ENCODE data around the gene BLMH.
A peak's percentile ranks its signal among the peaks of the same experiment; 100 is the strongest.

Gene BLMH

DNA sequence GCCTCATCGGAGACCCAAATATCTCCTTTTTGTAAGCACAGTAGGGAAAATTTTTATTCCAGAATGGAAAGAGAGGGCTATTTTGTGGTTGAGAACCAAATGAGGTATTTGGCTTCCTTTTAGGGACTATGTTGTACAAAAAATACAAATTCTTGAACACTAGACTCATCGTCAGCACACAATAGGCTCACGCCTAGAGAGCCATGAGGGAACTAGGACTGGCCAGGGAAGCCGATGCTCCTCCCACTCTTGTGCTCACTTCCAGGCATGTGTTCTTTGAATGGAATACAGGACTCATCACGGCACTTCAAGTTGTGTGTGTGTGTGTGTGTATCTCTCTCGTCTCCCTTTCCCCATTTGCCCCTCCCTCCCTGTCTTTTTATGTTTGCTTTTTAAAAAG, 17.8 kb upstream of the BLMH start:
- no peak for DNase-seq (ENCODE audit: extremely low spot score, insufficient read length, low read depth)
- no peak for FAIRE-seq

DNA sequence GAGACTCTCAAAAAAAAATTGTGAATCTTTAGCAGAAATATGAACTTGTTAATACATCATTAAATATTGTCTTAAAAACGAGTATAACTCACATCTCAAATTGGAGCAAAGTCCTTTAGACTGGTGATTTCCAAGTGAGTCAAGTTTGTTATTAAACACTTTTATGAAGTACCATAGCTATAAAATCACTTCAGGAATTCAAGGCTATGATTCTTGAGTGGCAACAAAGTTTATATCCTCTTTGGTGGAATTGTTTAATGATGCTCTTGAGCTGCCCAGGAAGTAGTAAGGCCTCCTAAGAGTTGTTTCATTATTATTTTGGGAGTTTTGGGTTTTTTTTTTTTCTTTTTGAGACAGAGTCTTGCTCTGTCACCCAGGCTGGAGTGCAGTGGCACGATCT, 16.7 kb upstream of the BLMH start:
- DNase-seq (ENCODE audit: extremely low spot score, insufficient read length, low read depth) (no peak), FAIRE-seq (no peak)

- DNase-seq (ENCODE audit: extremely low spot score, insufficient read length, low read depth), result no peak
- no peak for FAIRE-seq
Measured at GRCh38 chr17:30304778-30305177, 13.0 kb upstream of the BLMH start.

DNA sequence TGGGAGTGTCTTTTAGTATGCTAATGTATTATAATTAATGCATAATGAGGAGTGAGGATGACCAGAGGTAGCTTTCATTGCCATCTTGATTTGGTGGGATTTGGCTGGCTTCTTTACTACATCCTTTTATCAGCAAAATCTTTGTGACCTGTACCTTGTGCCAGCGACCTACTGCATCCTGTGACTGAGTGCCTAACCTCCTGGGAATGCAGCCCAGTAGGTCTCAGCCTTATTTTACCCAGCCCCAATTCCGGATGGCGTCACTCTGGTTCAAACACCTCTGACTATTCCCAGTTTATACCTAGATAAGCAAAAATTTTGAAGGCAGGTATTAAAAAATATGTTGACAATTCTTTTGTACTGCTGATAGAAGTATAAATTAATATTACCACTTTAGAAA, 10.5 kb upstream of the BLMH start:
- DNase-seq (ENCODE audit: extremely low spot score, insufficient read length, low read depth) (no peak), FAIRE-seq (no peak)

GRCh38 chr17:30300818-30301217, 9.1 kb upstream of the BLMH start:
- DNase-seq (ENCODE audit: extremely low spot score, insufficient read length, low read depth), result no peak
- peak; percentile 53 for FAIRE-seq

- FAIRE-seq (no peak), DNase-seq (ENCODE audit: extremely low spot score, insufficient read length, low read depth) (no peak)
Measured at GRCh38 chr17:30299000-30299399, 7.3 kb upstream of the BLMH start.

DNA sequence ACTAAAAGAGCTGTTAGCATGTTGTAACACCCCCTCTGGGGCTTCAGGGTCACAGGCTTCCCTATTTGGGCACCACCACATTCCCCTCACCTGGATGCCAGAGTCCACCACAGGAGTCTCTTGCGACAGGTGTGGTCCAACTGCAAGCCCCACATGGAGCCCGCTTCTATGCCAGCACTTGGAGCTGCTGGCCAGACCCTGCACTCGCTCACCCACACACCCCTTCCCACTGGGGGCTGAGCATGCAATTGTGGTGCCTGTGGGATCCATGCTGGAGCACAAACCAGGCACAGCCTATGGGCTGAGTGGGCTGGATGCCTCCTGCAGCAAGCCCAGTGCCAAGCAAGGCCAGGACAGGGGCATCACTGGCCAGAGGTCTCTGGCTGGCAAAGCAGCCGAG, 6.0 kb upstream of the BLMH start:
- FAIRE-seq (no peak), DNase-seq (ENCODE audit: extremely low spot score, insufficient read length, low read depth) (no peak)

DNA sequence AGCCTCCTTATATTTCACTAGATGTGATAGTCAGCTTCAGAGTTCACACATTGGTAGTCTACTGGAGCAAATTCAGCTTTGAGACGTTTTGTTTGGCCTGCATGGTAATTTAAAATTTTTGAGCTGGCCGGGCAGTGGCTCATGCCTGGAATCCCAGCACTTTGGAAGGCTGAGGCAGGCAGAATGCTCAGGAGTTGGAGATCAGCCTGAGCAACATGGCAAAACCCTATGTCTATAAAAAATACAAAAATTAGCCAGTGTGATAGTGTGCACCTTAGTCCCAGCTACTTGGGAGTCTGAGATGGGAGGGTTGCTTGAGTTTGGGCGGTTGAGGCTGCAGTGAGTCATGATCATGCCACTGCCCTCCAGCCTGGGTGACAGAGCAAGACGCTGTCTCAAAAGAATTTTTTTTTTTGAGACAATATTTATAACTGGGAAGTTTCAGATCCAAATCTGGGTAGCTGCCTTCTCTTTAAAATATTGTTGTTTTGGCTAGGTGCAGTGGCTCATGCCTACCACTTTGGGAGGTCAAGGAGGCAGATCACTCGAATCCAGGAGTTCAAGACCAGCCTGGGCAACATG, 4.8 kb upstream of the BLMH start:
- DNase-seq (ENCODE audit: extremely low spot score, insufficient read length, low read depth) (no peak), FAIRE-seq (no peak)

DNA sequence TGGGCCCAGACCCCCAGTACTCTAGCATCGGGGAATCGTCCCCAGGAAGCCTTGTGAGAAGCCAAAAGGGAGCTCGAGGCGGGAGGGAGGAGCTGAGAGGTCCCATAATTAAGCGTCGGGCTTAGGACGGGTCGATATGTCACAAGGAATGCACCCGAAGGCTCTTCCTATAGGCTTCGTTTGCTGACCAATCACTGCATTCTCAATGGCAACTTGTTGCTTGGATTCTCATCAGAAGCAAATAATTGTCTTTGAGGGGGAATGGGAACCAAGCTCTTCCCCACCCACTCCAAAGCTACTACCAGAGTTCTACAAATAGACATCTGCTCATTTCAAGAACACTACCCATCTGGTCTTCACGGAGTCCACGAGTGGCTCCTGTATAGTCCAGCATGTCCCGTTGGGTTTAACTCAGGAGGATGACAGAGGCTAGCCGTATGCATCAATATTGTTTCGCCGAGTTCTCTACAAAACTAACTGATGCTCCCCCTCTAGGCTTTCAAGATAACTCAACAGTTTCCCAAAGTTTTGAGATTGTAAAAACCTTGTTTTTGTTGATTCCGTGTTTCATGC, 628 bp upstream of the BLMH start:
- FAIRE-seq, result peak; percentile 29
- no peak for DNase-seq (ENCODE audit: extremely low spot score, insufficient read length, low read depth)

- FAIRE-seq, result peak; percentile 76
- DNase-seq (ENCODE audit: extremely low spot score, insufficient read length, low read depth), result no peak
Measured at GRCh38 chr17:30290696-30291542, 825 bp downstream of the BLMH start.

- FAIRE-seq (no peak), DNase-seq (ENCODE audit: extremely low spot score, insufficient read length, low read depth) (no peak)
Measured at GRCh38 chr17:30290077-30290476, 1.7 kb downstream of the BLMH start.

DNA sequence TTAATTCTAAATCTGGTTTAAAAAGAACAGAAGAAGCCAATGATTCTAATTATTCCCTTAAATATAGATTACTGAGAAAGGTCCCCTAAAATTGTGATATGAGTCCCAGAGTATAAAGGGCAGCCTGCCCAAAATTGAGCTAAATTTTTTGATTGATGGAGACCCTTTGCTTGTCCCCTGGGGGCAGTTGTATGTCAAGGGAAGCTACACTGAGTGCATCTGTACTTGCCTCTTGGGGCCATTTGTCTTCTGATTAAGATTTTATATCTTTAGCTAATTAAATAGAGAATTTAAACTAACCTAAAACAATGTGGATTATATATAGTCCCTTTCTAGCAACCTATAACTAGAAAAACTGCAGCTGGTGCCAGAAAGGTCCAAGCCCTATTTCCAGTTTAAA, 12.6 kb downstream of the BLMH start:
- no peak for DNase-seq (ENCODE audit: extremely low spot score, insufficient read length, low read depth)
- no peak for FAIRE-seq

DNA sequence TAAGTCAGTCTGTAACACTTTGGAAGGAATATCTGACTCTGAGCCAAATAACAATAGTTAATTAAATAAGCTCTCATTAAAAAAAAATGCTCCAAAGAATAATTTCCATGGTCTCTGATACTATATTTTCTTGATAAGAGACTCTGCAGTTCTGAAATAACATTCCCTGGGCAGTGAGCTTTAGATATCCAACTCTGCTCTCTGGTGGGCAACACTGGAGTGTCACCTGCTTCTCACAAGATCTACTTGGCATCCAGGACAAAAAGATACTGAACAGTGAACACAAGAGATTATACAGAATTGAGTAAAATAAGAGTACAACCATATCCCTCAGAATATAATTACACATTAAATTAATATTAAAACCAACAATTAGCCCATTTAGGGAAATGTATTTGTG, 13.7 kb downstream of the BLMH start:
- FAIRE-seq (peak; percentile 12), DNase-seq (ENCODE audit: extremely low spot score, insufficient read length, low read depth) (no peak)

DNA sequence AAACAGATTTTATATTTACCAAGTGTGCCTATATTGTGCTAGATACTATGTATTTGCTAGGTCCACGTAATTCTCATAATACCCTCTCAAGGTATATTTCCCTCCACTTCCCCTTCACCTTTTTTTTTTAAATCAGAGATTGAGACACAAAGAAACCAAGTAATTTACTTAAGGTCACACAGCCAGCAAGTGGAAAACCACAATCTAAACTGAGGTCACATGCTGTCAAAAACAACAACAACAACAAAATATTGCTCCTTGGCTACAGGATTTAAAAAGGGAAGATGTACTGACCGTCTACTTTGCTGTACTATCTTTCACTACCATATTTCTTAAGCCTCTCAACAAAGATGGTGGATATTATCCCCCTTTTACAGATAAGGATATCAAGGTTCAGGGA, 15.8 kb downstream of the BLMH start:
- FAIRE-seq (peak; percentile 39), DNase-seq (ENCODE audit: extremely low spot score, insufficient read length, low read depth) (no peak)

- FAIRE-seq (no peak), DNase-seq (ENCODE audit: extremely low spot score, insufficient read length, low read depth) (no peak)
Measured at GRCh38 chr17:30274887-30275286, 16.9 kb downstream of the BLMH start.

GRCh38 chr17:30273373-30273772, 18.4 kb downstream of the BLMH start:
- FAIRE-seq, result no peak
- no peak for DNase-seq (ENCODE audit: extremely low spot score, insufficient read length, low read depth)

- FAIRE-seq (no peak), DNase-seq (ENCODE audit: extremely low spot score, insufficient read length, low read depth) (no peak)
Measured at GRCh38 chr17:30271102-30271501, 20.6 kb downstream of the BLMH start.

DNA sequence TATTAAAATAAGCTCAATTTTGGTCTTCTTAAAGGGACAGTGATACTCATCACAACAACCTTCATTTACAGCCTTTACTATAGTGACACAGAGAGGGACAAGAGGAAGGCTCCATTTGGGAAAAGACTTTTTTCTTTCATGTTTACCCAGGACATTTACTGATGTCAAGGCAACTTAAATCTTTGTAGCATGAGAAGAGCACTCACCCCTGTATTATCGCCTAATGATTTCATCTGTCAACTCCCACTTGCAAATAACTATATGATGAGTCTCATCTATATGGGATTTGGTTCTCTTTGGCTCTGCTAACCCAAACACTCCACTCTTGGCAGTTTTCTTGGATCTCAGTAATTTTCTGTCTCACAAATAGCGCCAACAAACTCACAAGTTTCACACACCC, 24.1 kb downstream of the BLMH start:
- no peak for FAIRE-seq
- DNase-seq (ENCODE audit: extremely low spot score, insufficient read length, low read depth), result no peak

- FAIRE-seq (no peak), DNase-seq (ENCODE audit: extremely low spot score, insufficient read length, low read depth) (no peak)
Measured at GRCh38 chr17:30263552-30264333, 28.0 kb downstream of the BLMH start.

- no peak for FAIRE-seq
- DNase-seq (ENCODE audit: extremely low spot score, insufficient read length, low read depth), result no peak
Measured at GRCh38 chr17:30256756-30257506, 34.8 kb downstream of the BLMH start.

Measured in GM18507 (cell line).